ENCODE data around the gene OR5AS1.

OR5AS1 gene

GRCh38 chr11:56066980-56067379, 39.5 kb downstream of the OR5AS1 start:
- no peak for TF ChIP-seq CTCF (IDR thresholded peaks at IDR 0.05; ENCODE audit: low read depth, low read length)
- DNase-seq (ENCODE audit: extremely low read depth, low read depth) = no peak

Measured in AG09319 (cell line).